Lower leg skin (tissue), 4 donors: ENCODE results near the gene CD86. TPM values are rescaled to one million over a fixed set of nuclear protein-coding genes. Genes with fewer than 3 reads are reported as not detected.
A peak's percentile ranks its signal among the peaks of the same experiment; 100 is the strongest.

ENCODE experiments used
- DNase-seq, 2 donors: peaks; one replicate each; pipeline ENCODE4 v3.0.0-alpha.2; 2019; ENCODE audit warnings: low spot score in 2 of 2
- H3K4me3 ChIP-seq: fragments of 200-600 bp; sonication (generic); 2 replicates; pipeline ENCODE4 v1.5.1; 2017; ENCODE audit warnings: mild to moderate bottlenecking, low read depth; ENCODE audit not compliant: poor library complexity, severe bottlenecking
- POLR2A ChIP-seq, 2 donors: fragments of 450-650 bp; IDR thresholded peaks; one replicate each; pipeline ENCODE4 v1.6.1; 2016 to 2017; ENCODE audit warnings: antibody characterized with exemption in 2 of 2, mild to moderate bottlenecking in 1 of 2, moderate library complexity in 1 of 2
- WGBS, 2 donors: methylation state at CpG; one replicate each; pipeline ENCODE4 v1.1.5; 2018; 5-methylcytosine and 5-hydroxymethylcytosine counted together
- intact Hi-C: fragments of 100-400 bp; cut with DNase I; formaldehyde crosslinking; loops from one replicate; pipeline ENCODE4 v1.15.0; 2023; ENCODE audit warnings: low total_unique reads
- total RNA-seq, 4 donors: library from RNA; depleted of rRNA; stranded (reverse); fragments of >200 nt; gene quantifications; one replicate each; pipeline ENCODE4 v1.1.0, GENCODE V29; 2016
- TF ChIP-seq, protein P1 (sequence below), 3 donors: fragments of 450-650 bp; IDR thresholded peaks; one replicate each; pipeline ENCODE4 v1.5.1; 2016; ENCODE audit warnings: antibody characterized with exemption in 3 of 3, mild to moderate bottlenecking in 3 of 3, moderate library complexity in 2 of 3

CD86 gene
- total RNA-seq, 4 donors from 2014 or later, result 0.91 to 3.6 (median 2.7) TPM

GRCh38 chr3:122013448-122013925 lies 41.7 kb upstream of the CD86 start:
- 64 to 66% methylated on average over 5 of the region's 5 CpGs for WGBS, 2 donors
- TF ChIP-seq, protein P1, sequence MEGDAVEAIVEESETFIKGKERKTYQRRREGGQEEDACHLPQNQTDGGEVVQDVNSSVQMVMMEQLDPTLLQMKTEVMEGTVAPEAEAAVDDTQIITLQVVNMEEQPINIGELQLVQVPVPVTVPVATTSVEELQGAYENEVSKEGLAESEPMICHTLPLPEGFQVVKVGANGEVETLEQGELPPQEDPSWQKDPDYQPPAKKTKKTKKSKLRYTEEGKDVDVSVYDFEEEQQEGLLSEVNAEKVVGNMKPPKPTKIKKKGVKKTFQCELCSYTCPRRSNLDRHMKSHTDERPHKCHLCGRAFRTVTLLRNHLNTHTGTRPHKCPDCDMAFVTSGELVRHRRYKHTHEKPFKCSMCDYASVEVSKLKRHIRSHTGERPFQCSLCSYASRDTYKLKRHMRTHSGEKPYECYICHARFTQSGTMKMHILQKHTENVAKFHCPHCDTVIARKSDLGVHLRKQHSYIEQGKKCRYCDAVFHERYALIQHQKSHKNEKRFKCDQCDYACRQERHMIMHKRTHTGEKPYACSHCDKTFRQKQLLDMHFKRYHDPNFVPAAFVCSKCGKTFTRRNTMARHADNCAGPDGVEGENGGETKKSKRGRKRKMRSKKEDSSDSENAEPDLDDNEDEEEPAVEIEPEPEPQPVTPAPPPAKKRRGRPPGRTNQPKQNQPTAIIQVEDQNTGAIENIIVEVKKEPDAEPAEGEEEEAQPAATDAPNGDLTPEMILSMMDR (IDR thresholded peaks at IDR 0.05), result no peak
- intact Hi-C loops, result no loop called here
- no peak for DNase-seq
- no peak overlapping the region for H3K4me3 ChIP-seq

GRCh38 chr3:122014741-122015140 lies 40.4 kb upstream of the CD86 start:
- 87 to 92% methylated on average over 1 of the region's 1 CpG for WGBS, 2 donors
- H3K4me3 ChIP-seq, result no peak overlapping the region
- no peak for TF ChIP-seq POLR2A (IDR thresholded peaks at IDR 0.05)
- TF ChIP-seq, protein P1 (IDR thresholded peaks at IDR 0.05), result no peak
- no peak for DNase-seq
- intact Hi-C loops, result no loop called here

- TF ChIP-seq, protein P1 (IDR thresholded peaks at IDR 0.05), result no peak
- no peak for TF ChIP-seq POLR2A (IDR thresholded peaks at IDR 0.05)
- intact Hi-C loops, result no loop called here
- no peak overlapping the region for H3K4me3 ChIP-seq
- DNase-seq, result no peak
Observed at GRCh38 chr3:122019493-122019892, 35.7 kb upstream of the CD86 start.

GRCh38 chr3:122021037-122021436 lies 34.1 kb upstream of the CD86 start:
- H3K4me3 ChIP-seq, result no peak overlapping the region
- intact Hi-C loops, result no loop called here
- WGBS, 2 donors, result 37 to 42% methylated on average over 1 of the region's 1 CpG
- DNase-seq, result no peak
- no peak for TF ChIP-seq POLR2A (IDR thresholded peaks at IDR 0.05)
- TF ChIP-seq, protein P1 (IDR thresholded peaks at IDR 0.05), result no peak

GRCh38 chr3:122021811-122022401 lies 33.3 kb upstream of the CD86 start, which contains the start of gene ILDR1:
ILDR1 (minus strand) TSS chr3:122022247; CDS start chr3:122022077, 170 bp downstream.
- TF ChIP-seq POLR2A (IDR thresholded peaks at IDR 0.05), result no peak
- TF ChIP-seq, protein P1 (IDR thresholded peaks at IDR 0.05), result no peak
- 4 to 7% methylated on average over 32 to 37 of the region's 43 CpGs for WGBS, 2 donors
- DNase-seq, result no peak
- peak within 1 kb of the TSS; percentile 5 for H3K4me3 ChIP-seq
- intact Hi-C loops, result loop anchor here (1.0 kb wide), 1 partner anchor 38 kb away; no protein-coding TSS in a partner anchor
